NOMO-1 (cell line): ENCODE data around the gene BAIAP2.

Experiments used
- DNase-seq, 2 experiments: peaks; one replicate each; lab custom pipeline; 2025; ENCODE audit not compliant: unreplicated experiment in 2 of 2; lab: John Stamatoyannopoulos, UW

The BAIAP2 gene

DNA sequence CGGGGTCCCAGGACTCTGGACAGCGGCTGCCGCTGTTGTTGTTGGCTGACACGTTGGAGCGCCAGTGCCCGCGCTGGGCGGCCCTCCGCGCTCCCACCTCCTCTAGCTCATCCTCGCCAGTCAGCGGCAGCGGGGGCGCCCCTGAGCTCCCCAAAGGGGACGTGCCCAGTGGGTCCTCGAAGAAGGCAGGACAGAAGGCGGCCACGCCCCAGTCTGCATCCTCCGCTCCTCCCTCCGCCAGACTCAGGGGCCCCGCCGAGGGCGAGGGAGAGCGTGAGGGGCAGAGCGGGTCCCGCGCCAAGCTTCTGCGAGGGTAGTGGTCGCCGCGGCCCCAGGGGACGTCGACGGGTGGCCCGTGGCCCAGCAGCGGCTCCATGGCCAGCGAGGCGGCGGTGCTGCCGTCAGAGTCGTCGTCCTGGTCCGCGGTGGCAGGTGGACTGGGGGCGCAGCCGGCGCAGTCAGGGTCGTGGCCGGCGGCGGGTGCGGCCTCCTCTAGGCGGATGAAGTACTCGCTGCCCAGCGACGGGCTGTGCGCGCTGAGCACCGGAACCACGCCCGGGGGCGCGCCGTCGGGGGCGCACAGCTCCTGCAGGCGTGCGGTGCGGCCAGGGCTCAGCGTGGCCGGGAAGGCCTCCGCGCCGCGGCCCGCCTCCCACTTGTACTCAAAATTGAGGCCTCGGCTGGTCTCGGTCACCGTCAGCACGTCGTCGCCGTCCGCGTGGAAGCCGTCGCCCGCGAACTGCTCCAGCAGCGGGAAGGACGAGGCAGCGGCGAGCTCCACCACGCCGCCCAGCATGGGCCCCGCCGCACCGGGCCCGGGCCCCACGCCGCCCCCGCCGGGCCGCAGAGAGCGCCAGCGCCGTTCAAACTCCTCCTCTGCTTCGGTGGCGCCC is 87.1 kb downstream of the BAIAP2 start:
- DNase-seq = no peak

- DNase-seq = no peak
Observed at GRCh38 chr17:81123052-81124048, 88.4 kb downstream of the BAIAP2 start.

DNA sequence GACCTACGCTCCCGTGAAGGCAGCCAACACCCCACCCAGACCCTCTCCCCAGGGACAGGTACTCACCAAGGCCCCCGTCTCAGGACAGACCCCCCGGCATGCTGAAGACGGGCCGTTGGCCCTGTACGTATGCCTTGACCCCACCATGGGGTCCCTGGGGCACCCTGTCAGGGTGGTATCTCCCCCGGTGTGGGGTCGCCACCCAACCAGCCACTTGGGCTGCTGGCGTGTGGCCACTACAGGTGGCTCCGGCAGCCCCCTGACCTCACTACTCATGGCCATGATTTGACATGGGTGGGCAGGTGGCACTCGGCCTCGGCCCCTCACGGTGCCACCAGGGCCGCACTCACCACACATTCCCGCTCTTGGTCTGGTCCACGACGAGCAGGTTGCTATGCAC is 89.4 kb downstream of the BAIAP2 start:
- no peak for DNase-seq

DNA sequence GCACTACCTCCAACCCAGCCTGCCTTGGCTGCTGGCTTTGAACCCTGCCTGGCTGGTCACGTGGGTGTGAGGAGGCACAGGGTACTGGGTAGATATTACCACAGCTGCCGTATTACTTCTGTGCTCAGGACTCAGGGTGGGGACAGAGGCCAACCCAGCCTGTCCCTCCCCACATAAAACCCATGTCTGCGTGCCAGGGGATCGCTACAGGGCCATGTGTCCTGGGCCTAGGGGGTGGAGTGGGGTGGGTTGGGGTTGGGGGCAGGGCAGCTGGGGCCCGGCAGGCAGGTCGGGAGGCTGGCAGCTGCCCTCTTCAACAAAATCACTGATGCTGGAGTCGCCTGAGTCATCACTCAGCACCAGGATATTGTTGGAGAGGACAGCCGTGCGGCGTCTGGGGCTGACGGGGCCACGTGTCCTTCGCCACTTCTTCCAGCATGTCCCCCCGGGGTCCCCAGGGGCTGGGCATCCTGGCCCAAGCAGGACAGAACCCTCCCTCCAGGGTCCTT is 90.7 kb downstream of the BAIAP2 start:
- DNase-seq = no peak

DNA sequence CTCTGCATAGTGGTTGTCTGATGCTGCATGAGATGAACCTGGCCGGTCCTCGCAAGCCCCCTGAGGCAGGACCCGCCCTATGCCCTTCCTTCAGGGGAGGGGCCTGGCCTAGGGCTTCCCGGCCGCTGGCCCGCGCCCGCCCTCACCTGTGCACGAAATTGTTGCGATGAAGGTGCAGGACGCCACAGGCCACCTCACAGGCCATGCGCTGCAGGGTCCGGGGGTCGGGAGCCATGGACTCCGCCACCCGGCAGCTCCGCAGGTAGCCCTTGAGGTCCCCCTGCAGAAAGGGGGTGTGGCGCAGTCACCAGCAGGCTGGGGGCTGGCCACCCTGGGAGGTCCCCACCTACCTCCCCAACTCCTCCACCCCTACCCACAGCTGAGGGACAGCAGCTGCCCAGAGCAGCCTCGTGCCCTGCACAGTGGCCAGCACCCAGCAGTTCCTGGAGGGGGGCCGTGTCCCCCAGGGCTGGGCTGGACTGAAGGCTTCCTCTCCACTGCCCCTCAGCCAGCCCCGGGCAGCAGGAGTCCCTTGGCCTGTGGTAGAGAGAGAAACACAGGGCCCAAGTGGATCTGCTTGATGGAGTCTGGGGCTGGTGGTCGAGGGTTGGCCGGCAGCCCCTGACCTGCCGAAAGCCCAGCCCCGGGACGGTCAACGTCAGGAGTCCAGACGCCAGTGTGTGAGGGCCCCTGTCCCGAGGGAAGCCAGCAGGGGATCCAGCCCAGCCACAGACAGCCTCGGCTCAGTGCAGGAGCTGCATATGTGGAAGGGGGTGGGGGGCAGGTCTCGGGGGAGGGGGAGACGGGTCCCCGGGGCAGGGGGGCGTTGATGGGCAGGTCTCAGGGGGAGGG is 91.6 kb downstream of the BAIAP2 start:
- no peak for DNase-seq

GRCh38 chr17:81127133-81127455 is 92.1 kb downstream of the BAIAP2 start:
- no peak for DNase-seq

GRCh38 chr17:81127526-81128177 is 92.7 kb downstream of the BAIAP2 start:
- DNase-seq = no peak

DNA sequence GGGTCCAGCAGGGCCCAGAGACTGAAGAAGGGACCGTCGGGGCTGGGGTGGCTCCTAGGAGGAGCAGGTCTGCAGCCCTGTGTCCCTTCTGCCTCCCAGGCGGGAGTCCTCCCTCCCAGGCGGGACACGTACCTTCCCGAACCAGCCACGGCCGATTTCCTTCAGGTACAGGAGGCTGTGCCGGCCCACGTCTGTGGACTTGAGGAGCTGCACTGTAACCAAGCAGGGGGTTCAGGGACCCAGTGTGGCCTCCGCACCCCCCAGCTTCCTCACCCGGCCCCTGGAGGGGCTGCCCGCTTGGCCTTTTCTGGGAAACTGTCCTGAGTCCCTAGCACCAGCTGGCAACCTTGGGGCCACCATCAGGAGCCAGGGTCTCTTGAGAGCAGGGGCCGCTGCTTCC is 93.4 kb downstream of the BAIAP2 start:
- no peak for DNase-seq

DNA sequence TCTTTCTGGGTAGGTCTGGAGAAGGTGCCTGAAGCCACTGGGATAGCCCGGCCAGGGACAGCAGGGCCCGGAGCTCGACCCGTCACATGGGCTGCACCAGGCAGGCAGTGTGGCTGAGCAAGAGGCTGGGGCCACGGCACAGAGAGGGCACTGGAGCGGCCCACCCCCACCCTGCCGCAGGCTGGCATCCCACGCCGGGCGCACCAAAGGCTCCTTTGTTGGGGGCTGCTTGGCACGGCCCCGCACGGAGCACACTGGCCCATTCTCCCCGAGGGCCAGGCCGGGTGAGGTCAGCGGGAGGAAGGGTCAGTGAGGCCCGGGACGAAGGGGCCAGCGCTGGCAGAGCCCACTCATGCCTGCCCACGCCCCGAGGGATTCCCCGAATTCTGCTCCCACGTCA is 93.8 kb downstream of the BAIAP2 start:
- DNase-seq = no peak

DNA sequence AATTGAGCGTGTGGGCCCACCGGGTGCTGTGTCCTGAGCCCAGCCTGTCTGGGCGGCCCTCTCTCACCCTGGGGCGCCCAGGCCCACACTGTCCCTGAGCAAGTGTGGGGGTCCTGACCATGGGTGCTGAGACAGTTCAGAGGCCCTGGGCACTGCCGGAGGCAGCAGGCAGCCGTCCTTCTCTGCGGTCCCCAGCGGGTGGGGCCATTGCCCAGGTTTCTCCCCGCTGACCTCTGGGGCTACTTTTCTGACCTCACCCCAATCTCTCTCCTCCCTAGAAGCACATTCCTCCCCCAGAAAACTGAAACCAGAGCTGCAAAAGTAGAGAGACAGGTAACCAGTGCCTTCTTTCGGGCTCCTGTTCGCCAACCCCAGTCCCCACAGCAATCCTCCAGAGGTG is 94.3 kb downstream of the BAIAP2 start:
- DNase-seq = no peak

DNA sequence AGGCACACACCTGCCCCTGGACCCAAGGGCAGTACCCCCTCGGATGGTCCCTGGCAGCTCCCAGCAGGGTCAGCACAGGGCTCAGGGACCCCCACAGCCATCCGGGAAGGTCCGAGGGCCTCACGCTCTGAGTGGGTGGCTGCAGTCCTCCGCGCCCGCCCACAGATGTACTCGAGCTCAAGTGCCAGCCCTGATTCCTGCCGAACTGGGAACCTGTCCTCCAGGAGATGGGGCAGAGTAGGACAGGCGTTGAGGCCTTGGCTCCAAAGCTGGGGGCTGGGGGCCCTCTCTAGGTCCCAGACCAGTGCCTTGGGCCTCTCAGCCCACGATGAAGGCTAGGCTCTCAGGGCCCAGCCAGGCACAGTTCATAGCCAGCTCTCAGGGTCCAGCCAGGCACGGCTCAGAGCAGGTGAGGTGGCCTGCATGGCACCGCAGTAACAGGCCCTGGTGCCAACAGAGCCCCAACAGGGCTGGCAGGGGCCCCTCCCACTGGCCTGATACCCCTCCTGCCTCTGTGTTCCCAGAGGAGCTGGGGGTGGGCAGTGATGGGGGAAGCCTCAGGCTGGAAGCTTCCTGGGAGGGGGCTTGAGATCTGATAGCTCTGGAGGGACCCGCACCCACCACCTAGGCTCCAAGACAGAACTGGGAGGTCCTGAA is 94.9 kb downstream of the BAIAP2 start:
- no peak for DNase-seq

DNA sequence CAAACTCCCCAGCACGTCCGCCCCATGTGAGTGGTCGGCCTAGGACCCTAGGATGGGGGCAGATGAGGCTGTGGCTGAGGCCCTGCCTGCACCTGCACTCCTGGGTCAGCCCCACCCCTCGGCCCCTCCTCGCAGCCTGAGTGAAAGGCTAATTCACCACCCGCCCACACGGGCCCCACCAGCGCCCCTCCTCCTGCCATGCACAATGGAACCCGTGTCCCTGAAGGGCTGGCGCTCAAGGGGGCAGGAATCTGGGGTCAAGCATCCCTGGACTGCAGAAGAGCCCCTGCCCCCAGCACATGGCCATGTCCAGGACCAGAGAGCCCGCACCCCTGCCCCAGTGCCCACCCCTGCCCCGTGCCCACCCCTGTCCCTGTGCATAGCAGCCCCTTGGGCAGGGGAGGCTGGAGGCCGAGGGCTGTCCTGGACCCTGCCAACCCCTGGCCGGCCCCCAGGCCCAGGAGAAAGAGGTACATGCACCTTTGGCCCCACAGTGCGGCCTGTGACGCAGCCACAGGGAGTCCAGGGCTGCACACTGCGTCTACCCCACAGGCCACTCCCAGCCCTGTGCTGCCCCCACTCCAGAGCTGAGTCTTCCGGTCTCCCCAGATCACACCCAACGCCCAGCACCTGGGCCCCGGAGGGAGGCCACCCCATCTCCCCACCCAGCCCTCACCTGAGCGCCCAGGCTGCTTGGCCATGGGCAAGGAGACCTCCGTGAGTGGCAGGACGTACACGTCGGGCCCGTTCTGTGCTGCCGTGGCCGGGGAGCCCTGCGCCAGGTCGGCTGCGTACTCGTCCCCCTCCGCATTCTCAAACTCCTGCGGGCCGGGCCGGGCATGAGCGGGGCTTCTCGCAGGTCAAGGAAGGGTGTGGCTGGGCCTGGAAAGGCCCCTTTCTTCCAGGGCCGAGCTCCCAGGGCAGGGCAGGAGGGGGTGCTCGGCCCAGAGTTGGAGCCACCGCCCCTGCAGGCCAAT is 95.7 kb downstream of the BAIAP2 start:
- DNase-seq = no peak

- no peak for DNase-seq
Observed at GRCh38 chr17:81131486-81132196, 96.7 kb downstream of the BAIAP2 start.

DNA sequence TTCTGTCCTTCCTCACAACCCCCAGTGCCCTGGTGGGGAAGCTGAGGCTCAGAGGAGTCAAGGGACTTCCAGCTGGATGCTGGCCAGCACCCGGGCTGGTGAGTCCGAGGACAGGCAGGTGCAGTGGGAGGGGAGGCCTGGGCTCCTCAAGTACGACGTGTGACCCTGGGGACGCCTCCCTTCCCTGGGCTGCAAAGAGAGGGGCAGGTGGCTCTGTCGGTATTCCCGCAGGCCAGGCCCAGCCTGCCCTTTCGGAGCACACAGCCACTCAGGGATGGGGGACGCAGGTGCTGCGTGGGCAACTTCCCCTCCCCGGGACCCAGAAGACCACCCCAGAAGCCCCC is 97.2 kb downstream of the BAIAP2 start:
- DNase-seq = no peak

DNA sequence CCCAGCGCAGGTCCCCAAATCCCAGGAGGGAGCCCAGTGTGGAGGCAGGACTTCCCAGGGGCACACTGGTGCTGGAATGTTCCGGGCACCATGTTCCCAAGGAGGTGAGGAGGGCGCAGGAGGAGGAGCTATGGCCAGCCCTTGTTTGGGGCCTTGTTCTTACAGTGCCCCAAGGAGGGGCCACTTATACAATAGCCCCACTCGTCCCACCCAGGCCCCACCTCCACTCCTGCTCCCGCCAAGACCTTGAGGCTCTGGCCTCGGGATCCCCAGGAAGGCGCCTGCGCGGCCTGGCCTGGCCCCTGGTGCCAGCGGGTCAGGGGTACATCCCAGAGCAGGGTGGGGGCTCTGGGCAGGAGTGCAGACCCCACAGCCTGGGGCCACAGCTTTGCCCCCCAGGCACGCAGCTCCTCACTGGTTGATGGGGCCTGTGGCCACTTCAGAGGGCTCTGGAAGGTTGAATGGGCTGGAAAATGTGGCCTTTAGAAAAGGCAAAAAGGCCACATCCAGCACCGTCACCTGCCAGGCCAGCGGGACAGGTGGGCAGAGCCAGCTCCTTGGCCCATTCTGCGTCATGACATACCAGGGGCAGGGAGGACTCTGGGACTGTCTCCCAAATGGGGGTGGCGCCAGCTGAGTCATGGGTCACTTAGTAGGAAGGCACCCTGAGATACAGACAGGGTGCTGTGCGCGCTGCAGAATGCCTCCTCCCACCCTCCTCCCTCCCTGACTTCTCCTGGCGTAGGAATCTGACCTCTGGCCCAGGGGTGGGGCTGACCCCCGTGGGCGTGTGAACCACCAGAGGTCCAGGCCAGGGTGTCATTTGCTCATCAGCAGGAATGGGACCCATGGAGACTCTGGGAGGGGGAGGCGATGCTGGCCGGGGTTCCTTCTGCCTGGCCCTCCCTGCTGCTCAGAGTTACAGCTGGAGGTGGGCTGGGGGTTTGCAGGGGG is 98.1 kb downstream of the BAIAP2 start:
- no peak for DNase-seq

GRCh38 chr17:81134064-81134781 is 99.3 kb downstream of the BAIAP2 start:
- DNase-seq = no peak
